Fibroblast of villous mesenchyme (primary cell): ENCODE measurements around the gene PPP1R17. TPM values are rescaled to one million over a fixed set of nuclear protein-coding genes. Genes with fewer than 3 reads are reported as not detected.

Experiments
- DNase-seq: peaks from one replicate; pipeline ENCODE4 v3.0.0-alpha.2; 2010; ENCODE audit warnings: low read depth
- H3K4me3 ChIP-seq: 2 replicates; pipeline ENCODE4 v1.5.1; 2011; ENCODE audit warnings: low read depth, mild to moderate bottlenecking, low read length
- CTCF ChIP-seq: IDR thresholded peaks from 2 replicates; pipeline ENCODE4 v1.5.1; 2012; ENCODE audit warnings: low read depth, mild to moderate bottlenecking, low read length; ENCODE audit not compliant: insufficient read depth
- total RNA-seq: library from RNA; depleted of rRNA; stranded (reverse); fragments of >200 nt; gene quantifications from 2 replicates; pipeline ENCODE4 v1.2.3, GENCODE V29; 2012

The PPP1R17 gene
- total RNA-seq, 1 donor = not detected

GRCh38 chr7:31741852-31742251 is 54.8 kb downstream of the PPP1R17 start:
- no peak overlapping the region for H3K4me3 ChIP-seq
- no peak for DNase-seq
- no peak for TF ChIP-seq CTCF

- H3K4me3 ChIP-seq = no peak overlapping the region
- peak; percentile 64 for DNase-seq
- TF ChIP-seq CTCF = peak; percentile 78
These were observed 57.4 kb downstream of the PPP1R17 start for GRCh38 chr7:31744294-31744874.

- TF ChIP-seq CTCF = no peak
- no peak for DNase-seq
These were observed 60.5 kb downstream of the PPP1R17 start for GRCh38 chr7:31747553-31747952.

GRCh38 chr7:31748084-31748483 is 61.1 kb downstream of the PPP1R17 start:
- H3K4me3 ChIP-seq = no peak overlapping the region
- no peak for DNase-seq
- TF ChIP-seq CTCF = no peak

More at GRCh38 chr7:31747553-31747952, 60.5 kb downstream of the PPP1R17 start:
- H3K4me3 ChIP-seq = no peak overlapping the region

- no peak for TF ChIP-seq CTCF
- no peak overlapping the region for H3K4me3 ChIP-seq
- no peak for DNase-seq
These were observed 64.7 kb downstream of the PPP1R17 start for GRCh38 chr7:31751726-31752125.

Other genes starting within 250 kb of the PPP1R17 start
- not detected in 2 replicates for gene ITPRID1, start 173.1 kb upstream of the PPP1R17 start, total RNA-seq